ENCODE results near the gene PLEKHM1. TPM values are rescaled to one million over a fixed set of nuclear protein-coding genes. Genes with fewer than 3 reads are reported as not detected.
A peak's percentile ranks its signal among the peaks of the same experiment; 100 is the strongest.

The PLEKHM1 gene
- total and polyA plus RNA-seq, 4 experiments from 2014 or later, result 6.8 to 92.5 (median 50.9) TPM

GRCh38 chr17:45410144-45411091 is 80.1 kb downstream of the PLEKHM1 start:
- POLR2A ChIA-PET (ENCODE audit: partially characterized antibody), result interaction anchor here (0.6 to 2.8 kb wide), 11 partner anchors 16 to 511 kb away, joined by 3 to 29 read pairs (median 4); partner anchors contain the start of genes EFTUD2, HEXIM1 and MAP3K14

DNA sequence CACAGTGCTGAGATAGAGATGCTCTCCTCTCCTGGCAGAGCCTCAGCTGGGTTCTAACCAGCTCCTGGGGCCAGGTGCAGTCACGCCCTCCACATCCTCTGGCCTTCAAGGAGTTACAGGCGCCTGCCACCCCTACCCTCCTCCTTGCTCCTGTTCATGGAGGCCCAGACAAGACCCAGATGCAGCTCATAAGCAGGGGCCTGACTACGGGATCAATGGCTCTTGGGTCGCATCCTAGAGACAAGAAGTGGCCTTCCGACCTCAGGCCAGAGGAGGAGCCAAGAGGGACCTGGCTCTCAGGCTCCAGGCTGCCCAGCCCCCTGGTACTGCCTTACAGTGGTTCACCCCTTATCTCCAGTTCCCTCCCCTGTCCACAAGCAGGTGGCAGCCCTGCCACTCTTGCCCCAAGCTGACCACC is 80.9 kb downstream of the PLEKHM1 start:
- Mint-ChIP-seq H3K4me1 (peaks cover 35 to 57% (median 41%) of the 10 kb centered on the region in 4 donors), H3K9me3 (no peaks in the 10 kb centered on the region), H3K36me3 (peaks cover 7 to 41% of the 10 kb centered on the region in 2 donors), H3K27me3 (no peaks in the 10 kb centered on the region), H3K27ac (peak overlapping the region; percentile 94 to 100 (median 99)), H3K4me3 (peak overlapping the region; percentile 99 to 100 (median 99))
- intact Hi-C loops (cut with micrococcal nuclease), result loop anchor here (2.0 kb wide), 1 partner anchor 19 kb away; no protein-coding TSS in a partner anchor
- Histone ChIP-seq H3K4me1 (ENCODE audit: insufficient read depth, low read length) (peaks cover 52% of the 10 kb centered on the region), H3K36me3 (ENCODE audit: insufficient read depth, low read length) (peaks cover 4% of the 10 kb centered on the region), H3K9me3 (ENCODE audit: control insufficient read depth in 1 of 2, low read length in 2 of 2) (no peaks in the 10 kb centered on the region), H3K27ac (ENCODE audit: low read depth, low read length) (peak overlapping the region; percentile 91), H3K4me3 (ENCODE audit: low read length in 2 of 2) (peak overlapping the region; percentile 97 to 98), H3K27me3 (ENCODE audit: insufficient read depth, low read length) (no peaks in the 10 kb centered on the region)
- CTCF ChIA-PET (ENCODE audit: partially characterized antibody), result interaction anchor here (0.8 to 3.4 kb wide), 8 partner anchors 14 to 274 kb away, joined by 3 to 10 read pairs (median 4); partner anchors contain the start of gene ACBD4
- peak in 1 of 5 donors; percentile 24 for DNase-seq
- POLR2A ChIA-PET (ENCODE audit: partially characterized antibody), result interaction anchor here (0.6 to 2.8 kb wide), 8 partner anchors 15 to 510 kb away, joined by 3 to 29 read pairs (median 4); partner anchors contain the start of genes EFTUD2, HEXIM1 and MAP3K14

More at GRCh38 chr17:45410144-45411091, 80.1 kb downstream of the PLEKHM1 start:
- Mint-ChIP-seq H3K27me3 (no peaks in the 10 kb centered on the region), H3K9me3 (no peaks in the 10 kb centered on the region), H3K36me3 (peaks cover 4 to 37% of the 10 kb centered on the region in 2 donors), H3K27ac (peak overlapping the region; percentile 94 to 100 (median 99)), H3K4me1 (peaks cover 36 to 63% (median 42%) of the 10 kb centered on the region in 4 donors), H3K4me3 (peak overlapping the region; percentile 99 to 100 (median 99))
- H3K27ac ChIP-seq (ENCODE audit: low read depth, low read length), result peak overlapping the region; percentile 91
- H3K9me3 ChIP-seq (ENCODE audit: control insufficient read depth in 1 of 2, low read length in 2 of 2), result no peaks in the 10 kb centered on the region
- DNase-seq, result peak; percentile 51 to 69 (median 60)
- no peaks in the 10 kb centered on the region for H3K36me3 ChIP-seq (ENCODE audit: insufficient read depth, low read length)
- intact Hi-C loops (cut with micrococcal nuclease), result loop anchor here (2.0 kb wide), 1 partner anchor 18 kb away; no protein-coding TSS in a partner anchor
- peaks cover 52% of the 10 kb centered on the region for H3K4me1 ChIP-seq (ENCODE audit: insufficient read depth, low read length)
- peak overlapping the region; percentile 97 to 98 for H3K4me3 ChIP-seq (ENCODE audit: low read length in 2 of 2)
- CTCF ChIA-PET (ENCODE audit: partially characterized antibody), result interaction anchor here (1.0 to 3.4 kb wide), 5 partner anchors 15 to 275 kb away, joined by 3 to 10 read pairs (median 4); partner anchors contain the start of gene ACBD4
- no peaks in the 10 kb centered on the region for H3K27me3 ChIP-seq (ENCODE audit: insufficient read depth, low read length)

DNA sequence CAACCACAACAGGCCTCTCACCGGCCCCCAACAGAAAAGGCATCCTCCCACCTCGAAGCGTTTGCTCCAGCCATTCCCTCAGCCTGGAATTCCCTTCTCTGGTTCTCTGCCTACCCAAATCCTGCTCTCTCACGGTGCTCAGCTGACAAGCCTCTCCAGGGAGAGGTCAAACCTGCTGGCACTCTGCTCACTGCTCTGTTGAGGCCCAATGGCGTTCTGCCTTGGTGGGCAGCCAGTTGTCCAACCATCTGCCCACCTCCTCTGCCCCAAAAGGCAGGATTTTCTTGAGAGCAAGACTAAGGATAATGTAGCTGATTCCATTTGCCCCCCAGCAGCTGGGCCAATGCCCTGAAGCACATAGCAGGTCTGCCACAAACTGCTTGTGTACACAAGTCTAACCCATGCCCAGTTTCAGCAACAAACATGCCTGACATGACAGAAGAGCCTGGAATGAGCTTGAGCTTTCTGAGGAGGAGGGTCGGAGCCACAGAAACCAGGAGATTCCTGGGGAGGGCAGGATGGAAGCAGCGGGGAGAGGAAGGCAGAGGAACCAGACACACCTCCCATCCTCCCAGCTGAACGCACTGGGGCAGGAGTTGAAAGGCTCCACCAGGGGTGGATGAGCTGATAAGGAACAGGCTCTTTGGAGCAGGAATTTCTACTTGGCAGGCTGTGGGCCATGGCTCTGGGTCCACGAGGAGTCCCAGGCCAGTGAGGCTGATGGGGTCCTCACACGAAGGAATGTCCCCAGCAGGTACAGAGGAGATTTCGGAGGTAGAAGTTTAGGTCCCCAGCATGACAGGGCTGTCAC is 81.7 kb downstream of the PLEKHM1 start:
- Histone ChIP-seq H3K27me3 (ENCODE audit: insufficient read depth, low read length) (no peaks in the 10 kb centered on the region), H3K27ac (ENCODE audit: low read depth, low read length) (peak overlapping the region; percentile 91), H3K4me3 (ENCODE audit: low read length in 2 of 2) (peak overlapping the region; percentile 97 to 98), H3K36me3 (ENCODE audit: insufficient read depth, low read length) (peaks cover 12% of the 10 kb centered on the region), H3K4me1 (ENCODE audit: insufficient read depth, low read length) (peaks cover 52% of the 10 kb centered on the region), H3K9me3 (ENCODE audit: control insufficient read depth in 1 of 2, low read length in 2 of 2) (no peaks in the 10 kb centered on the region)
- Mint-ChIP-seq H3K9me3 (no peaks in the 10 kb centered on the region), H3K27ac (peak overlapping the region; percentile 94 to 100 (median 99)), H3K36me3 (peaks cover 12 to 48% of the 10 kb centered on the region in 2 donors), H3K27me3 (no peaks in the 10 kb centered on the region), H3K4me1 (peaks cover 35 to 57% (median 43%) of the 10 kb centered on the region in 4 donors), H3K4me3 (peak overlapping the region; percentile 99 to 100 (median 99))
- no peak for DNase-seq
- CTCF ChIA-PET (ENCODE audit: partially characterized antibody), result interaction anchor here (0.8 to 3.4 kb wide), 8 partner anchors 13 to 273 kb away, joined by 3 to 10 read pairs (median 4); partner anchors contain the start of gene ACBD4
- intact Hi-C loops (cut with micrococcal nuclease), result no loop called here
- POLR2A ChIA-PET (ENCODE audit: partially characterized antibody), result interaction anchor here (0.7 to 2.8 kb wide), 8 partner anchors 14 to 510 kb away, joined by 3 to 29 read pairs (median 4); partner anchors contain the start of genes EFTUD2, HEXIM1 and MAP3K14

- H3K36me3 ChIP-seq (ENCODE audit: insufficient read depth, low read length), result peaks cover 39% of the 10 kb centered on the region
These were observed 84.4 kb downstream of the PLEKHM1 start for GRCh38 chr17:45406107-45406506.

GRCh38 chr17:45405250-45406086 is 85.1 kb downstream of the PLEKHM1 start:
- ChIA-PET CTCF (ENCODE audit: partially characterized antibody) (no interaction called here), POLR2A (ENCODE audit: partially characterized antibody) (no interaction called here)
- Mint-ChIP-seq H3K36me3 (peaks cover 24 to 75% of the 10 kb centered on the region in 2 donors), H3K4me1 (peaks cover 23 to 36% (median 31%) of the 10 kb centered on the region in 4 donors), H3K9me3 (no peaks in the 10 kb centered on the region), H3K27ac (peak overlapping the region in 1 of 7 donors; percentile 19), H3K4me3 (no peak overlapping the region), H3K27me3 (no peaks in the 10 kb centered on the region)
- Histone ChIP-seq H3K9me3 (ENCODE audit: control insufficient read depth in 1 of 2, low read length in 2 of 2) (no peaks in the 10 kb centered on the region), H3K27ac (ENCODE audit: low read depth, low read length) (no peak overlapping the region), H3K4me1 (ENCODE audit: insufficient read depth, low read length) (peaks cover 35% of the 10 kb centered on the region), H3K4me3 (ENCODE audit: low read length in 2 of 2) (no peak overlapping the region), H3K27me3 (ENCODE audit: insufficient read depth, low read length) (no peaks in the 10 kb centered on the region), H3K36me3 (ENCODE audit: insufficient read depth, low read length) (peaks cover 45% of the 10 kb centered on the region)
- intact Hi-C loops (cut with micrococcal nuclease), result no loop called here
- no peak for DNase-seq

More at GRCh38 chr17:45406107-45406506, 84.4 kb downstream of the PLEKHM1 start:
- Histone ChIP-seq H3K4me1 (ENCODE audit: insufficient read depth, low read length) (peaks cover 41% of the 10 kb centered on the region), H3K27ac (ENCODE audit: low read depth, low read length) (no peak overlapping the region), H3K4me3 (ENCODE audit: low read length in 2 of 2) (no peak overlapping the region), H3K9me3 (ENCODE audit: control insufficient read depth in 1 of 2, low read length in 2 of 2) (no peaks in the 10 kb centered on the region), H3K27me3 (ENCODE audit: insufficient read depth, low read length) (no peaks in the 10 kb centered on the region)
- Mint-ChIP-seq H3K27ac (peak overlapping the region in 2 of 7 donors; percentile 19 to 38), H3K36me3 (peaks cover 21 to 70% of the 10 kb centered on the region in 2 donors), H3K27me3 (no peaks in the 10 kb centered on the region), H3K4me1 (peaks cover 28 to 43% (median 36%) of the 10 kb centered on the region in 4 donors), H3K9me3 (no peaks in the 10 kb centered on the region), H3K4me3 (no peak overlapping the region)
- ChIA-PET POLR2A (ENCODE audit: partially characterized antibody) (interaction anchor here (1.2 kb wide), 1 partner anchor 8 kb away, joined by 5 read pairs; no protein-coding TSS in a partner anchor), CTCF (ENCODE audit: partially characterized antibody) (interaction anchor here (1.4 kb wide), 1 partner anchor 21 kb away, joined by 3 read pairs; no protein-coding TSS in a partner anchor)
- intact Hi-C loops (cut with micrococcal nuclease), result no loop called here
- no peak for DNase-seq

GRCh38 chr17:45404870-45405249 is 85.7 kb downstream of the PLEKHM1 start:
- peak overlapping the region in 3 of 7 donors; percentile 50 to 65 (median 60) for H3K27ac Mint-ChIP-seq
- Histone ChIP-seq H3K9me3 (ENCODE audit: control insufficient read depth in 1 of 2, low read length in 2 of 2) (no peaks in the 10 kb centered on the region), H3K4me3 (ENCODE audit: low read length in 2 of 2) (no peak overlapping the region), H3K27ac (ENCODE audit: low read depth, low read length) (no peak overlapping the region), H3K4me1 (ENCODE audit: insufficient read depth, low read length) (peaks cover 34% of the 10 kb centered on the region), H3K27me3 (ENCODE audit: insufficient read depth, low read length) (no peaks in the 10 kb centered on the region), H3K36me3 (ENCODE audit: insufficient read depth, low read length) (peaks cover 51% of the 10 kb centered on the region)
- no peak overlapping the region for H3K4me3 Mint-ChIP-seq
- intact Hi-C loops (cut with micrococcal nuclease), result no loop called here
- peaks cover 27 to 78% of the 10 kb centered on the region in 2 donors for H3K36me3 Mint-ChIP-seq
- CTCF ChIA-PET (ENCODE audit: partially characterized antibody), result no interaction called here
- peaks cover 23 to 36% (median 28%) of the 10 kb centered on the region in 4 donors for H3K4me1 Mint-ChIP-seq
- no peak for DNase-seq
- H3K27me3 Mint-ChIP-seq, result no peaks in the 10 kb centered on the region
- H3K9me3 Mint-ChIP-seq, result no peaks in the 10 kb centered on the region
- POLR2A ChIA-PET (ENCODE audit: partially characterized antibody), result no interaction called here
